ENCODE data around the gene ACSL1. TPM values are rescaled to one million over a fixed set of nuclear protein-coding genes. Genes with fewer than 3 reads are reported as not detected.

Gene ACSL1
- total RNA-seq, 4 donors from 2014 or later = 48.5 to 98.8 (median 55.3) TPM

DNA sequence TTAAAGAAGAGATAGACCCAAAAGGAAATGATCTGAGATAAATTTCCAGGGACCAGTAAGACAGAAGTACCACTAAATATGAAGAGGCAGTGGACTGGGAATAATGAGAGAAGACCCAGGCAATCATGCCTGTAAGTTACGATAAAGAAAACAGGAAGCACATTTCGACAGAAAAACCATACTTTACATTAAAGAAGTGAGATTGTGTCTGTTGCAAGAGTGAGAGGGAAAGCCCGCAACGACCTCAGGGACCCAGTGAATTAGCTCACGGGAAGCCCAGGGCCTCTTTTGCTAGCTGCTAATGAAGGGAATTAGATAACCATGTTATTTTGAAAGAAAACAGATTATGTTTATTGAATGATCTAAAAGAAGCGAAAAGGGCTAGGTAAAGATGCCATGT, 28.9 kb upstream of the ACSL1 start:
- Histone ChIP-seq H3K4me1 (no peaks in the 10 kb centered on the region), H3K27me3 (no peaks in the 10 kb centered on the region), H3K9me3 (no peaks in the 10 kb centered on the region), H3K36me3 (no peaks in the 10 kb centered on the region), H3K4me3 (no peak overlapping the region), H3K27ac (peak overlapping the region in 1 of 4 donors; percentile 17)
- no peak for ATAC-seq
- no peak for TF ChIP-seq EP300 (IDR thresholded peaks at IDR 0.05)
- no peak for TF ChIP-seq POLR2A (IDR thresholded peaks at IDR 0.05)
- TF ChIP-seq, protein P1, sequence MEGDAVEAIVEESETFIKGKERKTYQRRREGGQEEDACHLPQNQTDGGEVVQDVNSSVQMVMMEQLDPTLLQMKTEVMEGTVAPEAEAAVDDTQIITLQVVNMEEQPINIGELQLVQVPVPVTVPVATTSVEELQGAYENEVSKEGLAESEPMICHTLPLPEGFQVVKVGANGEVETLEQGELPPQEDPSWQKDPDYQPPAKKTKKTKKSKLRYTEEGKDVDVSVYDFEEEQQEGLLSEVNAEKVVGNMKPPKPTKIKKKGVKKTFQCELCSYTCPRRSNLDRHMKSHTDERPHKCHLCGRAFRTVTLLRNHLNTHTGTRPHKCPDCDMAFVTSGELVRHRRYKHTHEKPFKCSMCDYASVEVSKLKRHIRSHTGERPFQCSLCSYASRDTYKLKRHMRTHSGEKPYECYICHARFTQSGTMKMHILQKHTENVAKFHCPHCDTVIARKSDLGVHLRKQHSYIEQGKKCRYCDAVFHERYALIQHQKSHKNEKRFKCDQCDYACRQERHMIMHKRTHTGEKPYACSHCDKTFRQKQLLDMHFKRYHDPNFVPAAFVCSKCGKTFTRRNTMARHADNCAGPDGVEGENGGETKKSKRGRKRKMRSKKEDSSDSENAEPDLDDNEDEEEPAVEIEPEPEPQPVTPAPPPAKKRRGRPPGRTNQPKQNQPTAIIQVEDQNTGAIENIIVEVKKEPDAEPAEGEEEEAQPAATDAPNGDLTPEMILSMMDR (IDR thresholded peaks at IDR 0.05) = no peak
- no peak for TF ChIP-seq POLR2AphosphoS5 (IDR thresholded peaks at IDR 0.05)
- 44 to 62% methylated on average over 6 of the region's 6 CpGs for WGBS, 2 donors (ENCODE audit: low coverage in 1 of 2)

DNA sequence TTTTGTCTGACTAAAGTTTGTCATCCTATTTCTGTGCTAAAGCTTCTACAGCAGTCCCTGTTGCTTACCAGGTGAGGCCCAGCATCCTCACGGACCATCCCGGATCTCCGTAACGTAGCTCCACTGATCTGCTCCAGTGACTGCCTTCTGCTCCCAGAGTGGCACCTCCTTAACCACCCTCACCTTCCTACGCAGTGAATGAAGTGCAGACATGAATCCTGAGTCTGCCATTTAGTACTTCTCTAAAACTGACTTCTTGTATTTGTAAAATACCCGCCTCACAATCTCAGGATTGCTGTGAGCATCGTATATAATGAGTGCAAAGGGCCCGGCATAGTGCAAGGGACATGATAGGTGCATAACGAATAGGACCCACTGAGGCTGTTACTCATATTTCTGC, 27.7 kb upstream of the ACSL1 start:
- Histone ChIP-seq H3K4me3 (no peak overlapping the region), H3K36me3 (no peaks in the 10 kb centered on the region), H3K27me3 (no peaks in the 10 kb centered on the region), H3K27ac (no peak overlapping the region), H3K4me1 (no peaks in the 10 kb centered on the region), H3K9me3 (no peaks in the 10 kb centered on the region)
- no peak for ATAC-seq
- TF ChIP-seq, protein P1 (IDR thresholded peaks at IDR 0.05) = no peak
- no peak for TF ChIP-seq POLR2AphosphoS5 (IDR thresholded peaks at IDR 0.05)
- TF ChIP-seq POLR2A (IDR thresholded peaks at IDR 0.05) = no peak
- TF ChIP-seq EP300 (IDR thresholded peaks at IDR 0.05) = no peak
- 82 to 96% methylated on average over 3 to 9 of the region's 9 CpGs for WGBS, 2 donors (ENCODE audit: low coverage in 1 of 2)

DNA sequence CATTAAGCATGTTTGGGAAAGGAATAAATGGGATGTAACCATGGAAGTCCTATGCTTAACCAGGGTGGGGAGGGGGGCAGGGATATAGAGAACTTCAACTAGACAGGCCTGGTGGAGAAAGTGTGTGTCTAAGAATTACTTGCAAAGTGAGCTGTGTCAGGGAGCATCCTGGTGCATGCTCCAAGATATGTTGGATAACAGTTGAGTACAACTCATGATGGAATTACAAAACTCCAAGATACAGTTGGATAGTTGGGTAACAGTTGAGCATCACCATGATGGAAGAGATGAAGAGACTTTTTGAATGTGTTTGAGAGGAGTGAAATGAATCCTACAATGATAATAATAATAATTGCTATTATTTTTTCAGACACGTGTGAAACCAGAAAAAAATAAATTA, 26.1 kb upstream of the ACSL1 start:
- no peaks in the 10 kb centered on the region for H3K9me3 ChIP-seq
- no peaks in the 10 kb centered on the region for H3K36me3 ChIP-seq
- no peaks in the 10 kb centered on the region for H3K4me1 ChIP-seq
- peaks cover 11% of the 10 kb centered on the region for H3K27me3 ChIP-seq
- TF ChIP-seq POLR2AphosphoS5 (IDR thresholded peaks at IDR 0.05) (no peak), POLR2A (IDR thresholded peaks at IDR 0.05) (no peak), EP300 (IDR thresholded peaks at IDR 0.05) (no peak)
- TF ChIP-seq, protein P1 (IDR thresholded peaks at IDR 0.05) = no peak
- ATAC-seq = no peak
- WGBS, 2 donors (ENCODE audit: low coverage in 1 of 2) = 0 to 90% methylated on average over 1 of the region's 1 CpG
- no peak overlapping the region for H3K4me3 ChIP-seq
- H3K27ac ChIP-seq = no peak overlapping the region

DNA sequence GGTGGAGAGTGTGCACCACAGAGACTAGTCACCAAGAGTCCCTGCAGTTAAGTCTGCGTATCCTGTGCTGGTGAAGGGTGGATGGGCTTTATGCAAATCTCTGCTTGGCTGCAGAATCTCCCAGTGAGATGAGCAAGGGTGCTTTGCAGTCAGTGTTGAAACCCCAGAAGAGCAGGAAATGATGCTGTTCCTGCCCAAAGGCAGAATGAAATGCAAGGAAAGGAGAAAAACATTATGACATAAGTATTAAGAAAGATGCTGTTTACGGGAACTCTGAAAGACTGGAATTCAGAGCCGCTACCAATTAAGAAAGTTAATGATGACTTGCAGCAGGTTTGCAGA, 25.4 kb upstream of the ACSL1 start:
- ATAC-seq = peak; percentile 44
- H3K27ac ChIP-seq = peak overlapping the region in 1 of 4 donors; percentile 12

More for the DNA sequence above, 25.4 kb upstream of the ACSL1 start:
- Histone ChIP-seq H3K4me1 (no peaks in the 10 kb centered on the region), H3K4me3 (no peak overlapping the region), H3K9me3 (no peaks in the 10 kb centered on the region), H3K27me3 (peaks cover 15% of the 10 kb centered on the region), H3K36me3 (no peaks in the 10 kb centered on the region)
- WGBS, 2 donors (ENCODE audit: low coverage in 1 of 2) = 50 to 81% methylated on average over 2 to 3 of the region's 3 CpGs
- TF ChIP-seq, protein P1 (IDR thresholded peaks at IDR 0.05) = no peak
- TF ChIP-seq POLR2AphosphoS5 (IDR thresholded peaks at IDR 0.05) (no peak), EP300 (IDR thresholded peaks at IDR 0.05) (no peak)
